ENCODE data around the gene MICU1.
"Not testable (repeated sequence)": the region's sequence is repeated elsewhere in the genome, so short reads cannot be mapped to it uniquely, and the experiment has no call there.

MICU1 gene

GRCh38 chr10:72561745-72562166 is 64.1 kb downstream of the MICU1 start:
- no peak overlapping the region for H3K4me3 ChIP-seq (ENCODE audit: low read depth, low read length)
- no peak for TF ChIP-seq CTCF (IDR thresholded peaks at IDR 0.05; ENCODE audit: low read depth, low read length)

- H3K4me3 ChIP-seq (ENCODE audit: low read depth, low read length): no peak overlapping the region
- TF ChIP-seq CTCF (IDR thresholded peaks at IDR 0.05; ENCODE audit: low read depth, low read length): no peak
Observed at GRCh38 chr10:72557362-72557761, 68.5 kb downstream of the MICU1 start.

- H3K4me3 ChIP-seq (ENCODE audit: low read depth, low read length): no peak overlapping the region
- no peak for TF ChIP-seq CTCF (IDR thresholded peaks at IDR 0.05; ENCODE audit: low read depth, low read length)
Observed at GRCh38 chr10:72552857-72553256, 73.0 kb downstream of the MICU1 start.

GRCh38 chr10:72550239-72550638 is 75.6 kb downstream of the MICU1 start:
- no peak for TF ChIP-seq CTCF (IDR thresholded peaks at IDR 0.05; ENCODE audit: low read depth, low read length)

GRCh38 chr10:72545546-72545945 is 80.3 kb downstream of the MICU1 start:
- no peak for TF ChIP-seq CTCF (IDR thresholded peaks at IDR 0.05; ENCODE audit: low read depth, low read length)
- H3K4me3 ChIP-seq (ENCODE audit: low read depth, low read length): no peak overlapping the region

More at GRCh38 chr10:72550239-72550638, 75.6 kb downstream of the MICU1 start:
- no peak overlapping the region for H3K4me3 ChIP-seq (ENCODE audit: low read depth, low read length)

- not testable (repeated sequence) for H3K4me3 ChIP-seq (ENCODE audit: low read depth, low read length)
Observed at GRCh38 chr10:72543855-72544254, 82.0 kb downstream of the MICU1 start.

- TF ChIP-seq CTCF (IDR thresholded peaks at IDR 0.05; ENCODE audit: low read depth, low read length): no peak
- H3K4me3 ChIP-seq (ENCODE audit: low read depth, low read length): no peak overlapping the region
Observed at GRCh38 chr10:72542396-72542815, 83.5 kb downstream of the MICU1 start.

GRCh38 chr10:72541337-72541736 is 84.5 kb downstream of the MICU1 start:
- no peak for TF ChIP-seq CTCF (IDR thresholded peaks at IDR 0.05; ENCODE audit: low read depth, low read length)

More at GRCh38 chr10:72541337-72541736, 84.5 kb downstream of the MICU1 start:
- no peak overlapping the region for H3K4me3 ChIP-seq (ENCODE audit: low read depth, low read length)
